Endothelial cell (in vitro differentiated cells): ENCODE results near the gene RUNX2. TPM values are rescaled to one million over a fixed set of nuclear protein-coding genes. Genes with fewer than 3 reads are reported as not detected.

Experiments used
- DNase-seq: peaks from one replicate; pipeline ENCODE4 v3.0.0; 2021; ENCODE audit warnings: low spot score
- H3K27ac Mint-ChIP-seq: one replicate; pipeline ENCODE4 v1.8.0; 2021; ENCODE audit warnings: mixed read lengths, inconsistent platforms; ENCODE audit not compliant: unreplicated experiment
- H3K27me3 Mint-ChIP-seq: one replicate; pipeline ENCODE4 v1.8.0; 2021; ENCODE audit warnings: mild to moderate bottlenecking, moderate library complexity, mixed read lengths, inconsistent platforms; ENCODE audit not compliant: unreplicated experiment
- H3K36me3 Mint-ChIP-seq: one replicate; pipeline ENCODE4 v1.8.0; 2021; ENCODE audit warnings: mild to moderate bottlenecking, low read depth, mixed read lengths, inconsistent platforms; ENCODE audit not compliant: unreplicated experiment
- H3K4me1 Mint-ChIP-seq: one replicate; pipeline ENCODE4 v1.8.0; 2021; ENCODE audit warnings: mild to moderate bottlenecking, mixed read lengths, inconsistent platforms; ENCODE audit not compliant: unreplicated experiment
- H3K4me3 Mint-ChIP-seq: one replicate; pipeline ENCODE4 v1.8.0; 2021; ENCODE audit warnings: mild to moderate bottlenecking, mixed read lengths, inconsistent platforms; ENCODE audit not compliant: unreplicated experiment
- H3K9me3 Mint-ChIP-seq: one replicate; pipeline ENCODE4 v1.8.0; 2021; ENCODE audit warnings: mixed read lengths, inconsistent platforms; ENCODE audit not compliant: unreplicated experiment
- total RNA-seq: library from RNA; stranded (reverse); fragmentation: NEBNext Ultra II Directional; extraction: Animal tissue kit (Norgen Biotek cat#: 25700); gene quantifications from one replicate; pipeline ENCODE4 v1.2.1, GENCODE V29; 2021; ENCODE audit not compliant: unreplicated experiment
- TF ChIP-seq, protein P1 (sequence below): fragments of 200-600 bp; sonication (generic); IDR thresholded peaks from one replicate; pipeline ENCODE4 v1.5.0; 2021; ENCODE audit warnings: antibody characterized with exemption; ENCODE audit not compliant: unreplicated experiment

The RUNX2 gene
- total RNA-seq, 1 donor from 2014 or later, result 1.8 TPM

DNA sequence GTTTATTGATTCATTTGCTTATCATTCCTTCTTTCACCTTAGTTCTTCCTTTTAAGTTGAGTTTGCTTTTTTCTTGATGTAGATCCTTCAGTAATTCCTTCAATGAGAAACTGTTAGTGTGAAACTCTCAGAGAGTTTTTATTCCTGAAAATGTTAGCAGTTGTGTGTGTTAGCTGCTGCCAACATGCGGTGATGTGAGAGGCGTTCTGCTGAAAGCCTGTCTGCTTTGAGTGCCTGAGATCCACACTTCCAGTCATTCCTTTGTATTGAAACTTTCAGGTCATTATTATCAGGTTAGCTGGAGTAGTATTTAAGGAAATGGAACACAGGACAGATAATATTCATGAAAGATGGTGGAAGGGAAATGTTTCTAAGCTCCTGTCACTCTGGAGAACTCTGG lies 119.6 kb downstream of the RUNX2 start:
- no peaks in the 10 kb centered on the region for H3K36me3 Mint-ChIP-seq
- H3K27ac Mint-ChIP-seq, result no peak overlapping the region
- TF ChIP-seq, protein P1, sequence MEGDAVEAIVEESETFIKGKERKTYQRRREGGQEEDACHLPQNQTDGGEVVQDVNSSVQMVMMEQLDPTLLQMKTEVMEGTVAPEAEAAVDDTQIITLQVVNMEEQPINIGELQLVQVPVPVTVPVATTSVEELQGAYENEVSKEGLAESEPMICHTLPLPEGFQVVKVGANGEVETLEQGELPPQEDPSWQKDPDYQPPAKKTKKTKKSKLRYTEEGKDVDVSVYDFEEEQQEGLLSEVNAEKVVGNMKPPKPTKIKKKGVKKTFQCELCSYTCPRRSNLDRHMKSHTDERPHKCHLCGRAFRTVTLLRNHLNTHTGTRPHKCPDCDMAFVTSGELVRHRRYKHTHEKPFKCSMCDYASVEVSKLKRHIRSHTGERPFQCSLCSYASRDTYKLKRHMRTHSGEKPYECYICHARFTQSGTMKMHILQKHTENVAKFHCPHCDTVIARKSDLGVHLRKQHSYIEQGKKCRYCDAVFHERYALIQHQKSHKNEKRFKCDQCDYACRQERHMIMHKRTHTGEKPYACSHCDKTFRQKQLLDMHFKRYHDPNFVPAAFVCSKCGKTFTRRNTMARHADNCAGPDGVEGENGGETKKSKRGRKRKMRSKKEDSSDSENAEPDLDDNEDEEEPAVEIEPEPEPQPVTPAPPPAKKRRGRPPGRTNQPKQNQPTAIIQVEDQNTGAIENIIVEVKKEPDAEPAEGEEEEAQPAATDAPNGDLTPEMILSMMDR, result no peak
- H3K4me3 Mint-ChIP-seq, result no peak overlapping the region
- H3K9me3 Mint-ChIP-seq, result no peaks in the 10 kb centered on the region
- no peak for DNase-seq
- peaks cover 53% of the 10 kb centered on the region for H3K4me1 Mint-ChIP-seq
- peaks cover 1% of the 10 kb centered on the region for H3K27me3 Mint-ChIP-seq

DNA sequence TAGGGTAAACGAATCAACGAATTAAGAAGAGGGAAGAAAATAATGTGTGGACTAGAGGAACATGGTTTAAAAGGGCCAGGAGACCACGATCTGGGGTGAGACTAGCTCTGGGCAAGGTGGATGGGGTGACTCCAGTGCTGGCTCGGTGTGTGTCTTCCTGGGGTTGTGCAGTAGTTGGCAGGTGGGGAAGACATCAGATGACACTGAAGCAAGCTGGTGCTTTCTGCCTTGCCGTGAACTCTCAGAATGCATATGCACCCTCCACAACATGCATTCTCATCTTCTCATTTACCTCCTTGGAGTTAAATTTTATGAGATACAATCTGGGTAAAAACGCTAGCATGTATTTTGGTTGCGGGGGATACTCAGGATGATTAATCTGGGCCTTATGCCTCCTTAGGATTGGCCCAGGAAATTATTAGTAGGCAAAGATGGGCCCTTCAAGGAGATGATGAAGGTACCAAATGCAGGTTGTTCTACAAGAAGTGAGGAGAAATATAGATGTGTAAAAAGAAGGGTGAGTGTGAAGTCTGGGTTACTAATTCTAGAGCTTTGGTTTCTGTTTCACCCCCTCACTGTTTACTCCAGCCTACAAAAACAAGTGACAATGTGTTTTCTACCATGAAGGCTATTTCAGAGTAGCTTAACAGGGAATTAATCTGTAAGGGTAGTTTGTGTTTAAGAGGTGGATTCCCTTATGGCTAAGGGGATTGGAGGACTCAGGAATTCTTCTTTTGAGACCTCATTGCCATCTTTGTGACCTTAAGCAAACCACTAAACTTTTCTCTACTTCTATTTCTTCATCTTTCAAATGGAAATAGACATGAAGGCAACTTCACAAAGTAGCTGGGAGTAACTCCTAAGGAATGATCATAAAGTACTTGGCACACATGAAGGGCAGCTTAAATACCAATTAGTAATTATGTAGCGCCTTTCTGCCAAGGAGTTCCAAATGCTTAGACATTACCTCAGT lies 120.6 kb downstream of the RUNX2 start:
- TF ChIP-seq, protein P1, result no peak
- peaks cover 62% of the 10 kb centered on the region for H3K4me1 Mint-ChIP-seq
- DNase-seq, result no peak
- H3K9me3 Mint-ChIP-seq, result no peaks in the 10 kb centered on the region
- no peak overlapping the region for H3K27ac Mint-ChIP-seq
- no peak overlapping the region for H3K4me3 Mint-ChIP-seq
- H3K27me3 Mint-ChIP-seq, result peaks cover 1% of the 10 kb centered on the region
- H3K36me3 Mint-ChIP-seq, result no peaks in the 10 kb centered on the region

DNA sequence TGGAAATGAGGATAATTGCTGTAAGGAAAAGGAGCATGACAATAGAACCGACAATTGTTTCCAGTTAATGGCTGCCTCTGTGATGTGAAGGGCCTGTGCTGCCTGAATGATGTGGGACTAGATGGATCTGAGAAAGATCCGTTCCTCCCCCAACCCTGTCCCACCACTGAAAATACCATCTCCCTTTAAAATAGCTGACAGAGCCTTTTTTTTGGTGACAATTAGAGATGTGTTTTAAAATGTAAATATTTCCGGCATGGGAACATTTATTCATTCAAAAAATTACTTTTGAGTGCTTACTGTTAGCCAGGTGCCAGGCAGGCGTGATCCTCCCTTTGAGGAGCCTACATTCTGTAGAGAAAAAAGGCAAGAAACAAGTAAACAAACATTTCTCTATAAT lies 122.0 kb downstream of the RUNX2 start:
- no peak overlapping the region for H3K4me3 Mint-ChIP-seq
- H3K27ac Mint-ChIP-seq, result no peak overlapping the region
- peaks cover 55% of the 10 kb centered on the region for H3K4me1 Mint-ChIP-seq
- no peak for DNase-seq
- H3K9me3 Mint-ChIP-seq, result no peaks in the 10 kb centered on the region
- peaks cover 1% of the 10 kb centered on the region for H3K27me3 Mint-ChIP-seq
- no peaks in the 10 kb centered on the region for H3K36me3 Mint-ChIP-seq
- TF ChIP-seq, protein P1, result no peak

DNA sequence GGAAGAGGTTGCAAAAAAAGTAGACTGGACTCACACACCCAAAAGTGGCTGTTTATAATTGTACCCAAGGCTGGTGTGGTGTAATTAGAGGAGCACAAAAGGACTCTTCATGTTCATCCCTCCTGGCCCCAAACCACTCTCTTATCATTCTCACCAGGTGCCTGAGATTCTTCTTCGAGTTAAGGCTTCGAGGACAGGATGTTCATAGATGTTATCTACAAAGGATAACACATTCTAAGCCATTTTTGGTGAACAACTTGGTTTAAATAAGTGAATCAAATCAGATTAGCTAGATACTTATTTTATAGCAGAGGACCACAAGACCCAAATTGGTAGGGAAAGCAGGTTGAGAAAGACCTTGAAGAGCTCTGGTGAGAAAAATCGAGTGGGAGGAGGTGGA lies 122.7 kb downstream of the RUNX2 start:
- Mint-ChIP-seq H3K9me3 (no peaks in the 10 kb centered on the region), H3K4me1 (peaks cover 48% of the 10 kb centered on the region), H3K36me3 (no peaks in the 10 kb centered on the region), H3K4me3 (no peak overlapping the region), H3K27me3 (peaks cover 1% of the 10 kb centered on the region), H3K27ac (no peak overlapping the region)
- TF ChIP-seq, protein P1, result no peak
- DNase-seq, result no peak
